Activated naive CD8-positive, alpha-beta T cell treated with anti-CD3 and anti-CD28 coated beads for 36 hours (primary cell): Measurements from ENCODE around the gene IFT81. TPM values are rescaled to one million over a fixed set of nuclear protein-coding genes. Genes with fewer than 3 reads are reported as not detected.
"Not testable (repeated sequence)": the region's sequence is repeated elsewhere in the genome, so short reads cannot be mapped to it uniquely, and the experiment has no call there.

Experiments used
- DNase-seq: peaks from one replicate; pipeline ENCODE4 v3.0.0; 2021
- H3K27ac Mint-ChIP-seq: one replicate; pipeline ENCODE4 v1.8.0; 2022; ENCODE audit warnings: mild to moderate bottlenecking, moderate library complexity, mixed read lengths
- H3K27me3 Mint-ChIP-seq: one replicate; pipeline ENCODE4 v1.8.0; 2022; ENCODE audit warnings: mild to moderate bottlenecking, mixed read lengths
- H3K36me3 Mint-ChIP-seq: one replicate; pipeline ENCODE4 v1.8.0; 2021; ENCODE audit warnings: mild to moderate bottlenecking, mixed read lengths
- H3K4me1 Mint-ChIP-seq: one replicate; pipeline ENCODE4 v1.8.0; 2021; ENCODE audit warnings: mixed read lengths
- H3K4me3 Mint-ChIP-seq: one replicate; pipeline ENCODE4 v1.8.0; 2022; ENCODE audit warnings: mild to moderate bottlenecking, moderate library complexity, mixed read lengths
- H3K9me3 Mint-ChIP-seq: one replicate; pipeline ENCODE4 v1.8.0; 2022; ENCODE audit warnings: mixed read lengths
- total RNA-seq, 2 experiments: library from RNA; stranded (reverse); gene quantifications; one replicate each; pipeline ENCODE4 v1.2.3, GENCODE V29; 2021

The IFT81 gene
- total RNA-seq, 2 experiments from 2014 or later, result 3.1 to 3.4 TPM

DNA sequence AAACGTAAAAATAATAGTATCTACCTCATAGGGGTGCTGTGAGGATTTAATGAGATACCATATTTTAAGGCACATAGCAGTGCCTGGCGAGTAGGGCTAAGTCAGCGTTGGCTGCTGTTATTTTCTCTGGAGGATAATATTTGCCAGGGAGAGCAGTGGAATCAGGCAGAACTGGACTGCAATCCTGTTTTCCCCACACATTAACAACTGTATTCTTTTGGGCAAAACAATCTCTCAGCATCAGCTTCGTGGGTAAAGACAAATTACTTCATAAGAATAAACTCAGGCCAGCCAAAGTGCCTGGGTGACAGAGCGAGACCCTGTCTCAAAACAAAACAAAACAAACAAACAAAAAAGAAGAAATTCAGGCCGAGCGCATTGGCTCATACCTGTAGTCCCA is 127.2 kb downstream of the IFT81 start:
- H3K4me3 Mint-ChIP-seq, result no peak overlapping the region
- no peak overlapping the region for H3K27ac Mint-ChIP-seq
- no peaks in the 10 kb centered on the region for H3K27me3 Mint-ChIP-seq
- DNase-seq, result no peak
- no peaks in the 10 kb centered on the region for H3K9me3 Mint-ChIP-seq
- H3K36me3 Mint-ChIP-seq, result no peaks in the 10 kb centered on the region
- no peaks in the 10 kb centered on the region for H3K4me1 Mint-ChIP-seq

DNA sequence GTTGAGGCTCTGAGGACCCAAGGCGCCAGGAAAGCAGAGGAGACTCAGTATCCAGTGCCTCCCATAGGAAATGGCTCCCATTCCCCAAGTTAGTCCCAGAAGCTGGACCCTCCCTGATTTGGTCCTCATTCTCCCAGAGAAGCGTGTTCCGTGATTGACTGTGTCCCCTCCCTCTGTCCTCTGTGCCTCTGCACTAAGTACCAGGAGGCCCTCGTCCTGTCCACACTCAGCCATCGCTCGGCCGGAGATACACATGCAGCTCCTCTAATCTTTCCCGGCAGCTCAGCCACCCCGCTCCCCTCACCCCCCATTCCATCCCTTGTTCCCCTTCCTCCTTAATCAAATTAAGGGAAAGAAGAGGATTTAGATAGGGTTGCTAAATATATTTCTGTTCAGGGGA is 128.6 kb downstream of the IFT81 start:
- H3K27ac Mint-ChIP-seq, result no peak overlapping the region
- H3K9me3 Mint-ChIP-seq, result no peaks in the 10 kb centered on the region
- H3K4me3 Mint-ChIP-seq, result no peak overlapping the region
- no peaks in the 10 kb centered on the region for H3K4me1 Mint-ChIP-seq
- no peaks in the 10 kb centered on the region for H3K36me3 Mint-ChIP-seq
- DNase-seq, result no peak
- H3K27me3 Mint-ChIP-seq, result no peaks in the 10 kb centered on the region

DNA sequence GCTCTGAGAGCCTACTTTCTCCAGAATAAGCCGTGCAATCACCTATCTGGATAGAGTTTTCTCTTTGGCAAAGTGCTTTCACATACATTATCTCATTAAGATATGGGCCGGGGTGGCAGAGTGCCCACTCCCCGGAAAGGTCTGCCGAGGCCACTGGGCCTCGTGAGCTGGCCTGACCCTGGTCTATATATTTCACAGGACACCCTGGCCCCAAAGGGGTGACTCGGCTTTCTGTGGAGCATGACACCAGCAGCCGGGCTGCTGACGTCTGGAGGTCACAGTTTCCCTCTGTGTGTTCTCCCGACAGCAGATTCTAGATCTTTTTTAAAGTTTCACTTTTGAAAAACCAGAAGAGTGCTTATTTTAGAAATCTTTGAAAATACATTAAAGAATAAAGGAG is 129.0 kb downstream of the IFT81 start:
- H3K4me1 Mint-ChIP-seq, result no peaks in the 10 kb centered on the region
- no peak for DNase-seq
- H3K27me3 Mint-ChIP-seq, result no peaks in the 10 kb centered on the region
- H3K9me3 Mint-ChIP-seq, result no peaks in the 10 kb centered on the region
- no peak overlapping the region for H3K27ac Mint-ChIP-seq
- H3K4me3 Mint-ChIP-seq, result no peak overlapping the region
- no peaks in the 10 kb centered on the region for H3K36me3 Mint-ChIP-seq

DNA sequence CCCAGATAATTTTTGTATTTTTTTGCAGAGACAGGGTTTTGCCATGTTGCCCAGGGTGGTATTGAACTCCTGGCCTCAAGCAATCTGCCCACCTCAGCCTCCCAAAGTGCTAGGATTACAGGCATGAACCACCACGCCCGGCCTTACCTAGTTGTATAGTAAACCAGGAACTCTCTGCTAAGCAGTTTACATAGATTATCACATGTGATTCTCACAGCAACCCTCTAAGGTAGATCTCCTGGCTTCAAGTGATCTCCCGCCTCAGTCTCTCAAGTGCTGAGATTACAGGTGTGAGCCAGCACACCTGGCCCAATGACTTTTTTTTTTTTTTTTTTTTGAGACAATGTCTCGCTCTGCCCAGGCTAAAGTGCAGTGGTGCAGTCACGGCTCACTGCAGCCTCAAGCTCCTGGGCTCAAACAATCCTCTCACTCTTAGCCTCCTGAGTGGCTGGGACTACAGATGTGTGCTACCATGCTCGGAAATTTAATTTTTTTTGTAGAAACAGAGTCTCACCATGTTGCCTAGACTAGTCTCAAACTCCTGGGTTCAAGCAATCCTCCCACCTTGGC is 130.9 kb downstream of the IFT81 start:
- no peak for DNase-seq
- H3K27ac Mint-ChIP-seq, result no peak overlapping the region
- H3K4me1 Mint-ChIP-seq, result no peaks in the 10 kb centered on the region
- no peaks in the 10 kb centered on the region for H3K9me3 Mint-ChIP-seq
- H3K27me3 Mint-ChIP-seq, result no peaks in the 10 kb centered on the region
- no peaks in the 10 kb centered on the region for H3K36me3 Mint-ChIP-seq
- H3K4me3 Mint-ChIP-seq, result no peak overlapping the region

DNA sequence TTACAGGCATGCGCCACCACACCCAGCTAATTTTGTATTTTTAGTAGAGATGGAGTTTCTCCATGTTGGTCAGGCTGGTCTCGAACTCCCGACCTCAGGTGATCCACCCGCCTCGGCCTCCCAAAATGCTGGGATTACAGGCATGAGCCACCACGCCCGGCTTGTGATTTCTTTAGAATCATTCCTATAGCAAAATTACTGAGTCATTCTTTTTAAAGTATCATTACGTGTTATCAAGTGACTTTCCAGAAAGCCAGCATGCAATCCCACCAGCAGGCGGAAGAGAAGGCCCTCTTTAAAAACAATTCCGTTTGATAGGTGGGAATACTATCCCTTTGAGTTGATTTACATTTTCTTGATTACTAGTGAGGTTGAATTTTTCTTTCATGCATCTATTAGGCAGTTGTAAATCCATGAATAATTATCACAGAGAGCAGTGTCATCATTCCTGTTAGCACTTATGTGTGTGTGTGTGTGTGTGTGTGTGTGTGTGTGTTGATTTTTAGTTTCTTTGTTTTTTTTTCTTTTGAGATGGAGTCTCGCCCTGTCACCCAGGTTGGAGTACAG is 131.8 kb downstream of the IFT81 start:
- H3K27me3 Mint-ChIP-seq, H3K4me1 Mint-ChIP-seq, DNase-seq: not testable (repeated sequence)

DNA sequence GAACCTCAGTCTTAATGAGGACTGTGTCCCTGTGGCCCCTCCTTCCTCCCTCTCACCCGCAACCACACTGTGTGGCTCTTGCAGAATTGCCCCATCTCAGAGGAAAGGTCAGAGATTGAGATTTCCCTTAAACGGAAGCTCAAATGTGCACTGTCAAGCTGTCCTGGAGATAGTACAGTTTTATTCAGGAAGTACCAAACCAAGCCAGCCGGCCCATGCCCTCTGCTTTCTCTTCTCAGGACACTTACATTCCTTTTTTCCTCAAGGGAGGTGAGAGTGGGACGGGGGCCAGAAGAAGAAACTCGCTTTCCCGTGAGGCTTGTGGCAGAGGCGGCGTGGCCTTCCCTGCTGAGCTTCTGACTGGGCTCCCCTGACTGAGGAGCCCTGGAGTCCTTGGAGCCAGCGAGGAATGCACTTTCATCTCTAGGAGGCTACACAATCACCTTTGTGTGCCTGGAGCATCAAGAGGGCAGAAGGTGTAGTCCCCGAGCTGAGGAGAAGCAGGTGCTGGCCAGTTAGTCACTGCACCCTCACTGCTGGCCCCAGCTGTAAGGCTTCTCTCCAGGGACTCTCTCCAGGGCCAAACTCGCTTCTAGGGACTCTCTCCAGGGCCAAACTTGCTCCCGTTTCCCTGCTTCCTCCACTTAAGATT is 132.7 kb downstream of the IFT81 start:
- Mint-ChIP-seq H3K27me3 (no peaks in the 10 kb centered on the region), H3K4me1 (no peaks in the 10 kb centered on the region), H3K36me3 (no peaks in the 10 kb centered on the region), H3K27ac (no peak overlapping the region), H3K9me3 (no peaks in the 10 kb centered on the region), H3K4me3 (no peak overlapping the region)
- DNase-seq, result no peak

More for the DNA sequence above, 131.8 kb downstream of the IFT81 start:
- H3K36me3 Mint-ChIP-seq, H3K27ac Mint-ChIP-seq, H3K4me3 Mint-ChIP-seq, H3K9me3 Mint-ChIP-seq: not testable (repeated sequence)

DNA sequence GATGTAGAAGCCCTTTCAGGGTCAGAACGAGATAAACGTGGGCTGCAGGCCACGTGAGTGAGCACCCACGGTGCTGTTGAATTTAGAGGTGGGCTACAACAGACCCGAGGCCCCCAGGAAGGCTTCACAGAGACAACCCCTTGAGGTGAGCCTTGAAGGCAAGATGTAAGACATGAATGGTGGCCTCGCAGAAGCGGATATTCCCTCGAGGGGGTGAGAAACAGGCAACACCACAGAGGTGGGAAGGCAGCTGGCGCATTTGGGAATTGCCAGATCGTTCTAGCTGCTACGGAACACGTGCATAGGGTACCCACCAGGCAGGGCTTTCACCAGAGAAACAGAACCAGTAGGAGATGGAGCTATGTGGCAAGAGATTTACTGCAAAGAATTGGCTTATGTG is 134.3 kb downstream of the IFT81 start:
- H3K36me3 Mint-ChIP-seq, result no peaks in the 10 kb centered on the region
- no peak overlapping the region for H3K4me3 Mint-ChIP-seq
- H3K27me3 Mint-ChIP-seq, result no peaks in the 10 kb centered on the region
- H3K9me3 Mint-ChIP-seq, result no peaks in the 10 kb centered on the region
- no peak overlapping the region for H3K27ac Mint-ChIP-seq
- H3K4me1 Mint-ChIP-seq, result no peaks in the 10 kb centered on the region
- no peak for DNase-seq

DNA sequence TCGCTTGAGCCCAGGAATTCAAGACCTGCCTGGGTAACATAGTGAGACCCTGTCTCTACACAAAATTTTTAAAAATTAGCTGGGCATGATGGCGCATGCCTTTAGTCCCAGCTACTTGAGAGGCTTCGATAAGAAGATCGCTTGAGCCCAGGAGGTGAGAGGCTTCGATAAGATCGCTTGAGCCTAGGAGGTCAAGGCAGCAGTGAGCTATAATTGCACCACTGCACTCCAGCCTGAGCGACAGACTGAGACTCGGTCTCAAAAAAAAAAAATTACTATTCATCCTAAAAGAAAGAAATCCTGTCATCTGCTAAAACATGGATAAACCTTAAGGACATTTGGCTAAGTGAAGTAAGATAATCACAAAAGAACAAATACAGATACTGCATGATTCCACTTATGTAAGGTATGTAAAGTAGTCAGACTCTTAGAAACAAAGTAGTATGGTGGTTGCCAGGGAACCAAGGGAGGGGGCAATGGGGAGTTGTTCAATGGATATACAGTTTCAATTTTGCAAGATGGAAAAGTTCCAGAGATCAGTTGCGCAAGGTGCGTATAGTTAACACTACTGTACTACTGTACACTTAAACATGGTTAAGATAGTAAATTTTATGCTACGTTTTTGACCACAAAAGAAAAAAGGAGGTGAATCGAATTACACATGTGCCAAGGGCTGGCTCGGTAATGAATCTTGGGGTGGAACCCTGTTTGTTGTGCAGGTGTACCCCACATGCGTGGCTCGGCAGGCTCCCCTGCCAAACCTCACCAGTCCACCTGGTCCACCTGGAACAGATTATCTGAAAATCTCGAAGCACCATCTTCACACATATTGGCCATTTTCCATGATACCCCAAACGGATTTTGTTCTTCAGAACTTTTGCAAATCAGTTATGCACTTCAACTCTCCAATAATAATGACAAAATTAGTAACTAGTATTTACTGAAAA is 138.6 kb downstream of the IFT81 start:
- no peaks in the 10 kb centered on the region for H3K36me3 Mint-ChIP-seq
- no peaks in the 10 kb centered on the region for H3K9me3 Mint-ChIP-seq
- DNase-seq, result no peak
- H3K27me3 Mint-ChIP-seq, result peaks cover 3% of the 10 kb centered on the region
- no peaks in the 10 kb centered on the region for H3K4me1 Mint-ChIP-seq
- H3K4me3 Mint-ChIP-seq, result no peak overlapping the region
- H3K27ac Mint-ChIP-seq, result no peak overlapping the region

DNA sequence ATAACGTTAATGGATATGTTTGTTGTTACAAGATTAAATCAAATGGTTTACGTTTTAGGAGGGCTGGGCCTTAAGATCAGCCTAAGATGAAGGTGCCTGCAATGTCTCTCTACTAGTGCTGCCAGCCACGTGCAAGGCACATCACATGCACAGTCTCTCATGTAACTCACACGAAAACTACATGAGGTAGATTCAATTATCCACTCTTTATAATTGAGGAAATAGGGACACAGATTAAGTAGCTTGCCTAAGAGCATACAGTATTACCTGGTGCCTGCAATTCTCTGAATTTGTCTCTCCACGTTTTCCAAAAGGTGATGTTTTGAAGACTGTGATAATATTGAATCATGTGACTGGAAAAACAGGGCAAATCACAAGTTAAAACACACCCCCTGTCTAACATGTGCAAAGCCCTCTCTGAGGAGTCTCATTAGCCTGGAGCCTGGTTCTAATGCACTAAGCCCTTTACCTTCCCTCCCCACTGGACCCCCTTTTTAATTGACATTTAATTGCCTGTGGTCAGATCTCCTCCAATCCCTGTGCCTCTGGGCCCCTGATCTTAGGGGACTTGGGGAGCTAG is 142.3 kb downstream of the IFT81 start:
- peaks cover 8% of the 10 kb centered on the region for H3K27me3 Mint-ChIP-seq
- H3K4me1 Mint-ChIP-seq, result no peaks in the 10 kb centered on the region
- no peaks in the 10 kb centered on the region for H3K9me3 Mint-ChIP-seq
- H3K27ac Mint-ChIP-seq, result no peak overlapping the region
- no peak for DNase-seq
- H3K4me3 Mint-ChIP-seq, result no peak overlapping the region
- no peaks in the 10 kb centered on the region for H3K36me3 Mint-ChIP-seq

DNA sequence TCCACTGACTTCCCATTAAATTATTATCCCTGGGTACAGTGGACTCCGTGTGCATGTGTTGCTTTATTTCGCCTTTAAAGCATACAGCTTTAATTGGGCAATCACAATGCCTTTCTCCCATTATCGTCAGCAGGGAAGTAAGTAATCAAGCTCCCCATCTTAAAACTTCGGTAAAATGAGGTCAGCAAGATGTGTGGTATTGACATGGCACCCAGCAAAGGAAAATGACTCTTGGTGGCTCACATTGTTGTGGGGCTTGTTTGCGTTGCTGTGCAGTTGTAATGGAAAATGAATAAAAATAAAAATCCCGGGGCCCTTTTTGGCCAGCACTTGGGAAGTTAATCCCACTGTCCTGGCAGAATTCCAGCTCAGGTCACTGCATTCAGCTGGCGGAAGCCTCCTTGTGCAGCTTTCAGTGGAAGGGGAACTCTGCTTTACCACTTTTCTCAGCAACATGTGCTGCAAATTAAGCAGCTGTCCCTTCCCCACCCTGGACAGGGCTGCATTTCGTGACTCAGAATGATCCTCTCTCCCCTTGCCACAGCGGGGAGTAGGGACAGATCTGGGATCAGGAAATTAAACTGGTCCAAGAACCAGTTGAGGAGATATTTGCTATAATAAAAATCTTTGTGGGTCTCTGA is 142.9 kb downstream of the IFT81 start:
- peaks cover 8% of the 10 kb centered on the region for H3K27me3 Mint-ChIP-seq
- no peak overlapping the region for H3K4me3 Mint-ChIP-seq
- no peak overlapping the region for H3K27ac Mint-ChIP-seq
- no peak for DNase-seq
- no peaks in the 10 kb centered on the region for H3K36me3 Mint-ChIP-seq
- H3K9me3 Mint-ChIP-seq, result no peaks in the 10 kb centered on the region
- H3K4me1 Mint-ChIP-seq, result no peaks in the 10 kb centered on the region

Other genes with a start within 250 kb of the IFT81 start
- 10 to 100 TPM; 31.5 to 32.4 TPM for gene GLTP, start 243.8 kb upstream of the IFT81 start, total RNA-seq
- 10 to 100 TPM; 22.9 to 24.9 TPM for gene TCHP, start 224.1 kb upstream of the IFT81 start, total RNA-seq
- gene GIT2, start 128.0 kb upstream of the IFT81 start, total RNA-seq, result 10 to 100 TPM; 50.6 to 51.0 TPM
- gene ANKRD13A, start 124.9 kb upstream of the IFT81 start, total RNA-seq, result 10 to 100 TPM; 36.8 to 43.6 TPM
- 1 to 10 TPM; 6.6 to 7.3 TPM for gene C12orf76, start 75.8 kb upstream of the IFT81 start, total RNA-seq
- 100 to 1,000 TPM; 148 to 151 TPM for gene ATP2A2, start 156.9 kb downstream of the IFT81 start, total RNA-seq